Stimulated activated CD4-positive, alpha-beta T cell treated with anti-CD3 and anti-CD28 coated beads, Interleukin-1b, Interleukin-23, amount 100 ng/mL, for 24 hours (primary cell): Measurements from ENCODE around the gene SLC6A19.
"Not testable (repeated sequence)": the region's sequence is repeated elsewhere in the genome, so short reads cannot be mapped to it uniquely, and the experiment has no call there.

Experiments
- DNase-seq, 4 experiments: peaks; one replicate each; pipeline ENCODE4 v3.0.0-alpha.2; 2020; ENCODE audit warnings: low read depth in 4 of 4, low spot score in 1 of 4

Gene SLC6A19

DNA sequence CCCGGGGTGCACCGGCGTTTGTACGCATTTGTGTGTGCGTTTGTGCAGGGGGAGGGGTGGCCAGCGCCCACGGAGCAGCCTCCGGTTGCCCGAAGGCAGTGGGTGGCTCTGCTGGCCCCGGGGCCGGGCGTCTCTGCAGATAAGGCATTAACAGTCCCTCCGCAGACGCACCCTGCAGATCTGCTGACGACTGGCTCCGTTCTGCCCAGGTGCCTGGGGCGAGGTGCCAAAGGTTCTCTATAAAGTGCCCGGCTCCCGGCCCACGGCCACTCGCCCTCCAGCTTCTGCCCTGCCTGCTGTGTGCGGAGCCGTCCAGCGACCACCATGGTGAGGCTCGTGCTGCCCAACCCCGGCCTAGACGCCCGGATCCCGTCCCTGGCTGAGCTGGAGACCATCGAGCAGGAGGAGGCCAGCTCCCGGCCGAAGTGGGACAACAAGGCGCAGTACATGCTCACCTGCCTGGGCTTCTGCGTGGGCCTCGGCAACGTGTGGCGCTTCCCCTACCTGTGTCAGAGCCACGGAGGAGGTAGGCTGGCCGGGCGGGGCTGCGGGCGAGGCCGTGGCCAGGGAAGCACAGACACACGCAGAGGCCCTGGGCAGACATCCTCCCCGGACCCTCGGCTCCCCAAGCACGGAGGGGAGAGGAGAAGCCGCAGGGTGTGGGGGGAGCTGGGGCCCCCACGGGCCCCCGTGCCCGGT lies at the start of gene SLC6A19:
TSS of gene SLC6A19 (plus strand) at position 269 of the 699 bp plus-strand sequence. CDS start at position 325, 56 bp downstream.
- DNase-seq = no peak

DNA sequence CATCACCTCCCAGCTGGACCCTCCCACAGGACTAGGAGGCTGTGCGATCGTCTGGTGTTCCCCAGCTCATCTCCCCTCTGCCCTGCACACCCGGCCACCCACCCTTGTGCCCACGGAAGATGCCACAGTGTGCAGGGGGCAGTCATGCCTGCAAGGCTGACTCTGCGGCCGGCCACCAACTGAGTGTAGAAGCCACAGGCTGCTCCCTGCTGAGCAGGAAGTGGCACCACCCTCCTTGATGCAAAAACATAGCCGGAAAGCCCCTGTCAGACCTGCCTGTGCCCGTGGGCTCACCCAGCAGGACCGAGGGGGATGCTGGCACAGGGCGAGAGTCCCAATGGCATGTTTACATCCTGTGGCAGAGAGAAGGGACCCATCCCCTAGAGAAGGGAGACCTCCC lies 49.2 kb upstream of the SLC6A19 start:
- no peak for DNase-seq

- DNase-seq = no peak
Observed at GRCh38 chr5:1152771-1153282, 48.6 kb upstream of the SLC6A19 start.

- no peak for DNase-seq
Observed at GRCh38 chr5:1153428-1153827, 48.0 kb upstream of the SLC6A19 start.

DNA sequence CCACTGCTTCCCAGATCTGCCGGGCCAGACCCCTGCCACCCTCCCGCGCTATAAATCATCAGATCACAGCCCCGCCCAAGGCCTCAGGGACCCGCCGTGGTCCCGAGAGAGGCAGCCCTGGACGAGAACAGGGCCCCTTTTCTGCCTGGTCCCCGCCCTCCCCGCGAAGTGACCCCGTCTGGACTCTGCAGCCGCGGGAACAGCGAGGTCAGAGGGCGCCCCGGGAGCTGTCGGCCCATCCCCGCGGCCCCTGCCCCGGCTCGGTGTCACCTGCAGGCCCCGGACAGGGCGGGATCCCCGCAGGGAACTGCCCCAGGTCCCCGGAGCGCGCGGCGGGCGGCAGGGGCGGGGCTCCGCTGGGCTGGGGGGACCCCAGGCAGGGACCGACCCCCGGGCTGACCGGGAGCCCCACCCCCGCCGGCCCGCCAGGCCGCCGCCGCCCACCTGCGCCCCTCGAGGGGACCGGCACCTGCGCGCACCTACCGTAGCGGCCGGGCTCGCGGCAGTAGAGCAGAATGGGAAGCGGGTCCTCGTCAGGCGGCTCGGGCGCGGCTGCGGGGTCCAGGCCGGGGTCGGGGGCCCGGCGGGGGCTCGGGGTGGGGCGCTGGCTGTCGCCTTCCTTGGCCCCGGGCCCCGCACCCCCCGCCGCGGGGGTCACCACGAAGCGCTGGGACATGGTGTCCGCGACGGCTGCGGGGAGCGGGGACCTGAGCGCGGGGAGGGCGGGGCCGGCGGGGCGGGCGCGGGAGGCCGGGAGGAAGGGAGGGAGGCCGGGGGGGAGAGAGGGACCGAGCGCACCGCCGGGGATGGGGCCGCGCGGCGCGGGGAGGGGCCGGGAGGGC lies 46.0 kb upstream of the SLC6A19 start:
- no peak for DNase-seq

DNA sequence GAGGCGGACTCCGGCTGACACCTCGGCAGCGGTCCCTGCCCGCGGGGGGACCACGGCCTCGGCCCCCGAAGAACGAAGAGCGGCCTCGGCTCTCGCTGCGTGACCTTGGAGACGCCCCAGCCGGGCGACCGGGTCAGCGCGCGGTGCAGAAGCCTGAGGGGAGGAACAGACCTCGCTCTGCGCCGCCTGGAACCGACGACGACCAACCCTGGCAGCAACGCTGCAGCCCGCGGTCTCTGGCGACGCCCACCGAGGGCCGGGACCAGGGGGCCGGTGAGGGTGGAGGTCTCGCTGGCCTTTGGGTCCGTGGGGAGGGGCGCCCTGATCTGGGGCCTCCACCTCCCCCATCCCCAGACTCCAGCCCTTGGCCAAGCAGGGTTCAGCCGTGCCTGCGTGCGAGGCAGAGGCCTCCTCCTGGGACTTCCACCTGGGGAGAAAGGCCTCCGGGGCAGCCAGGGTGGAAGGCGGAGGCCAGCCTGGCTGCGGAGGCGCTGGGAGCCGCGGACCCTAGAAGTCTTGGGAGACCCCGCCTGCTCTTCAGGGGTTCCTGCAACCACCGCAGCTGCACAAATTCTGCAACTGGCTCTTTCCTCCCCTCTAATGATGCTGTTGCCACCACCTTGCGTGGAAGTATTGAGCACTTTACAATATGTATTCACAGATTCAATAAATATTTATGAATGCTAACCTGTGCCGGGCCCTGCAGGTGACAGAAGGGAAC lies 45.2 kb upstream of the SLC6A19 start:
- no peak for DNase-seq

- no peak for DNase-seq
Observed at GRCh38 chr5:1156754-1157460, 44.5 kb upstream of the SLC6A19 start.

- not testable (repeated sequence) for DNase-seq
Observed at GRCh38 chr5:1157461-1157986, 43.9 kb upstream of the SLC6A19 start.

DNA sequence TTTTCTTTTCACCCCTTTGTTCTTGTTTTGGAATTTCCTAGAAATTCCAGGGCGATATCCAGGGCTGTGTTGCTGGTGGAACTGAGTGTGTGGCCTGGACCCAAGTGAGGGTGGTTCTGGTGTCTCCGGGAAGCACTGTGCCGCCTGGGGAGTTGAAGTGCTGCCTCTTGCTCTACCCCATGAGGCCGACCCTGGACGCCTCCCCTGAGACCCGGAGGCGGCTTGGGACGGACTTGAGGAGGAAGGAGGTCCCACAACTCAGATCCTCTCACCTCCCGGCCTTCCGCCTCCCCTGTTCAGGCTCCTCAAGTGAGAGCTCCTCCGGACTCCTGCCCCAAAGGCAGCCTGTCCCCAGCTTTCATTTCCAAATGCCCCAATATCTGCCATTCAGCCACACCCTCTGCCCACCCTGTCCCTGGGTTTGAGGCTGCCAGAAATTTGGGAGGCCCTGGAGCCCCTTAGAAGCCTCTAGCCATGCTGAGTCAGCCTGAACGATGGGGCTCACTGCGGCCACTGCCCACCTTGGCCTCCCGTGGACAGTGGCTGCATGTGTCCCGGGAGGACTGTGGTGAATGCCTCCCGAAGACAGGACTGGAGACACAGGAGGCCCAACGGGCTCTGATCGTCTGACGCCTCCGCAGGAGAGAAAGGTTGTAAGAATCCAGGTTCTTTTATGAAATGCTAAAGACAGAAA lies 42.6 kb upstream of the SLC6A19 start:
- DNase-seq = no peak

GRCh38 chr5:1159341-1159675 lies 42.1 kb upstream of the SLC6A19 start:
- no peak for DNase-seq

DNA sequence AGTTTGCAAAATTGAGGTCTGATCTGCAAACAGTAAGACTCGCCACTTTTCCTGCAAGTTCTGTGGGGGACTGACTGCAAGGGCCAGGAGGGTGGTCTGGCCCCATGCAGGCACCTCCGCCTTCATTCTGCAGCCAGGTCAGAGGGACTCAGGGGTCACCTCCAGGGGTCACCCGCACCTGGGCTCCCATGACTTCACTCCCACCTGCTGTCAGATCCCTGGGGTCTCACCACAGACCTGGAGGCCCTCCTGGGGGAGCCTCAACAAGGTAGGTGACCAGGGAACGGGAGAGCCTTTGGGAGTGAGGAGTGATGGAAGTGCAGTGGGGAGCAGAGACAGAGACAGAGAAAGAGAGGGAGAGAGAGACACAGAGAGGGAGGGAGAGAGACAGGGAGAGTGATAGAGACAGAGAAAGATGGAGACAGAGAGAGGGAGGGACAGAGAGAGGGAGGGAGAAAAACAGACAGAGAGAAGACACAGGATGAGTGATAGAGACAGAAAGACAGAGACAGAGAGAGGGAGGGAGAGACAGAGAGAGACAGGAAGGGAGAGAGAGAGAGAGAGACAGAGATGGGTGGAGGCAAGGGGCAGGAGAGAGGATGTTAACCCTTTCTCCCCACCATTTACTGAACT lies 41.5 kb upstream of the SLC6A19 start:
- no peak for DNase-seq

DNA sequence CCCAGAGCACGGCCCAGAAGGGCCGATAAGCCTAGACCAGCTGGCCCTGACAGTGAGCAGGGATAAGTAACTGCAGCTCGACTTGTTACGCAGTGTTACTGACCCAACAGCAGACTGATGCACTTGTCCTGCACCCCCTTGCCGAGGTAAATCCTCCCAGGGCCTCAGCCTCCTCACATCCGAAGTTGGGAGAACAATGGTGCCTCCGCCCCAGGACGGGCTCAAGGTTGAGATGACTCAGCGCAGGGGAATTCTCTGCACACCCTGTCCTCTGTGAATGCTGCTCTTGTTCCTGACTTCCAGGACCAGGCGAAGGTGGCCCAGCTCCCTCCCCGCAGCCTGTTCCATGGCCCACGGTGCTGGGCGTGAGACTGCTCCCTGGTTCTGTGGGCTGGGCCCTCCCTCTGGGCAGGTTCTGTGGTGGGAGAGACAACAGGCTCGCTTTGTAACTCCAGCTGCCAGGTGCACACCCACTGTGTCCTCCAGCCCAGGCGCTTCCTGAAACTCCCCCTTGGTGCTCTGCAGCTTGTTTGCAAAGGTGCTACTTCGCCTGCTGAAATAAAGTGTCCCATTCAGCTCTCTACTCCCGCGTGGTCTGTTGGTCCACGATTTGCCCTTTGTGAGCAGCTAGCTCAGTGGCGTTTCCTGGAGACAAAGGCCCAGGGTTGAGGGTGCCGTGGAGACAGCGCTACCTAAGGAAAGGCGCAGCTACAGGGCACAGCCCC lies 40.1 kb upstream of the SLC6A19 start:
- no peak for DNase-seq

- no peak for DNase-seq
Observed at GRCh38 chr5:1161833-1162229, 39.6 kb upstream of the SLC6A19 start.

DNA sequence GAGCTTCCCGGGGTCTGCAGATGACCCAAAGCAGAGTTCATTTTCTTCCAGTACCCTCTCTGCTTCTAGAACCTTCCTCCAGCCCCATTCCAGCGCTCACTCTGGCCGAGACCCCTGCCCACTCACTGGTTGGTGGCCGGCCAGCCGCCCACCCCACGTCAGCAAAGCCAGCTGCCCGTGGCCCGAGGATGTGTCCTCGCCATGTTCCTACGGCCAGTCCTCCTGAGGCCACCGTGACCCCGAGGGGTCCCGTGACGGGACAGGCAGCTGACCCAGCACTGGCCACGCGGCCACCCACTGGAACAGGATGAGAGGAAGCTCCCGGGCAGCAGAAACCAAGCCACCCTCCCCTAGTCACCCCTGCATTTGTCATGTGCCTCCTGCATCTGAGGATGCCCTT lies 39.1 kb upstream of the SLC6A19 start:
- no peak for DNase-seq

DNA sequence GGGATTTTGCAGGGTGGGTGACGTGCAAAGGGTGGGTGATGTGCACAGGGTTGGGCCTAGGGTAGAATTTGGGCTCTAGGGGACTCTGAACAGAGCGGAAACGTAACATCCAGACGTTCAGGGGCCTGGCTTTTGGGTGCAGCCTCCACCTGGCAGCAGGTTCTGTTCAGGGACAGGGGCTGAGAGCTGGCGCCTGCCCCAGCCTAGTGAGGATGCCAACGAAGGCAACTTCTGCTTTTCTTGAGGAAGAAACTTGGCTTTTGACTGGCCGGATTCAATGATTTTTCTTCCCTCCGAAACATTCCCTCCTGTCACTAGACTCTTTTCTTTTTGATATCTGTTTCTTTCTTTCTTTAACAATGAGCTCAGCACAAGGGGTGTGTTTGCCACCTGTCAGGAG lies 38.6 kb upstream of the SLC6A19 start:
- no peak for DNase-seq

DNA sequence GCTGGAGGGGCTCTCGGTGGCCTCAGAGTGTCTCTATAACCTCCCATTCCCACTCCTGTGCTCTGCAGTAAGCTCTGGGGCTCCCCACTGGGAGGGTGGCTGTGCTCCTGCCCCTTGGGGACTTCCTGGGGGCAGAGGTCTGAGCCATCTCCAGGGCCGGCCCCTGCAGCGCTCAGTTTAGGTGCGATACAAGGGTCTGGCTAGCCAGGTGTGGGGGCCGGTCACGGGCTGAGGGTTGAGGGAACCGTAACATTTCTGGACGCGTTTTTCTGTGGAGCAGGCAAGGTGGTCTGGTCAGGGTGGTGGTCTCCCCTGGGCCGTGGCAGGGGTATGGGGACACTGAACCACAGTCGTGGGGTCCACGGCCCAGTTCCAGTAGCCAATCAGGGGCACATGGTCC lies 38.0 kb upstream of the SLC6A19 start:
- no peak for DNase-seq

GRCh38 chr5:1163879-1164278 lies 37.5 kb upstream of the SLC6A19 start:
- DNase-seq = no peak

DNA sequence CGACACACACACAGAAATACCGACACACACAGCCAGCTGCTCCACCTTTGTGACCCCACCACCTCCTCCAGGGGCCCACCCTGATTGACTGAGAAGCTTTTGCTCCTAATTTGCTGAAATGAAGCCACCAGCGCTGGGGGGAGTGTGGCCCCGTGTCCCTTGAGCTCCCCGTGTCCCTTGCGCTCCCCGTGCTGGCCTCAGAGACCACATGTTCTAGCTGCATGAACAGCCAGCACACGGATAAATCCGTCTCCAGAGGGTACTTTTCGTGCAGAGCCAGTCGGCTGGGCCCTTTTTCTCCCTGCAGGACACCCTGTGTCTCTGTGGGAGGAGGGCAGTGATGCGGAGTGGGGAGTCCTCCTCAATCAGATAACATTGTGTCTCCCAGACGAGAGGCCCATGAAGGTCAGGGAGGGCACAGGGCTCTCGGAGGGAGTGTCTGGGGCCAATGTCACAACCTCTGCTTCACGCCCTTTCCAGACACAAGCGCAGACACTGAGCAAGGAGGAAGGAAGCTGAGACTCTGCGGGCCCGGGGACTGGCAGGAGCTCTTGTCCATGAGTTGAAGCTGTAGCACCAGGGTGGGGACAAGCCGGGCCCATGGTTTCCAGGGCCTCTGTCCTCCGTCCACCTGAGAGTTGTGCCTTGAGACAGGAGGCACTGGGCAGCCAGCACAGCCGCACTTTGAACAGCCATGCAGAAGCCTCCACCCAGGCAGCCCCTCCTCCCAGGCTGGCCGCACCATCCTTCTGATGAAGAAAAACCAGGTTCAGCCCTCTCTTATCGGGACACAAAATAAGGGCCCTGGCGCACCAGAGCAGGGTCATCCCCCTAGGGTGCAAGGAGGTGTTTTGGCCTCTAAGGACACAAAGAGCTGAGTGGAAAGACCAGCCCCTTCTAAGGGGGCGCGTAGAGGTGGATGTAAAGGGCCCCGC lies 36.4 kb upstream of the SLC6A19 start:
- no peak for DNase-seq
